Kidney (tissue), 14 donors: ENCODE measurements around the gene KCNMB4. TPM values are rescaled to one million over a fixed set of nuclear protein-coding genes. Genes with fewer than 3 reads are reported as not detected.

Experiments used
- DNase-seq, 5 donors: peaks; one replicate each; pipeline ENCODE4 v3.0.0-alpha.2; 2013 to 2020
- FAIRE-seq: peaks from 2 replicates; lab custom pipeline; 2012; peaks lifted over from hg19 to GRCh38; lab: Jason Lieb, UNC
- H3K27ac ChIP-seq, 2 donors: one replicate each; pipeline ENCODE4 v1.7.0; 2013; ENCODE audit warnings: low read depth in 2 of 2, low read length in 2 of 2, inconsistent platforms in 1 of 2
- H3K27me3 ChIP-seq: one replicate; pipeline ENCODE4 v1.7.1; 2013; ENCODE audit warnings: low read length, inconsistent platforms; ENCODE audit not compliant: control insufficient read depth, insufficient read depth
- H3K36me3 ChIP-seq, 3 donors: one replicate each; pipeline versions ENCODE4 v1.7.0 to v1.7.1; 2013; ENCODE audit warnings: low read length in 3 of 3, control low read depth in 1 of 3, inconsistent platforms in 1 of 3; ENCODE audit not compliant: insufficient read depth in 3 of 3, control insufficient read depth in 2 of 3
- H3K4me1 ChIP-seq, 3 donors: one replicate each; pipeline versions ENCODE4 v1.7.0 to v1.7.1; 2013; ENCODE audit warnings: low read length in 3 of 3, inconsistent platforms in 1 of 3, low read depth in 1 of 3; ENCODE audit not compliant: control insufficient read depth in 2 of 3, insufficient read depth in 2 of 3
- H3K4me3 ChIP-seq, 3 donors: one replicate each; pipeline versions ENCODE4 v1.7.0 to v1.8.1; 2013; ENCODE audit warnings: low read length in 3 of 3, control low read depth in 1 of 3, inconsistent platforms in 1 of 3
- H3K9ac ChIP-seq, 3 donors: one replicate each; pipeline versions ENCODE4 v1.7.0 to v1.7.1; 2013; ENCODE audit warnings: low read length in 3 of 3, control low read depth in 1 of 3, inconsistent platforms in 1 of 3
- H3K9me3 ChIP-seq, 3 donors: one replicate each; pipeline versions ENCODE4 v1.7.0 to v1.7.1; 2013; ENCODE audit warnings: low read length in 3 of 3, control low read depth in 1 of 3, inconsistent platforms in 1 of 3; ENCODE audit not compliant: control insufficient read depth in 2 of 3, insufficient read depth in 1 of 3
- intact Hi-C: fragments of 100-400 bp; cut with DNase I; formaldehyde crosslinking; loops from one replicate; pipeline ENCODE4 v1.11.1; 2022
- polyA plus RNA-seq: library from polyadenylated mRNA; stranded (reverse); fragments of 350-450 nt; fragmentation: Illumina TruSeq; extraction: RNeasy Lipid Tissue Mini Kit (QIAGEN cat#74804); gene quantifications from one replicate; pipeline ENCODE4 v1.2.3, GENCODE V29; 2014; ENCODE audit warnings: low read depth, low replicate concordance; ENCODE audit not compliant: insufficient read depth
- total RNA-seq: library from RNA; stranded (reverse); fragmentation: NEBNext Ultra II Directional; extraction: Animal tissue kit (Norgen Biotek cat#: 25700); gene quantifications from one replicate; pipeline ENCODE4 v1.2.1, GENCODE V29; 2021
- TF ChIP-seq, protein P1 (sequence below): IDR thresholded peaks from 3 replicates; pipeline ENCODE4 v1.5.1; 2012; ENCODE audit warnings: mild to moderate bottlenecking, moderate library complexity, borderline replicate concordance; ENCODE audit not compliant: insufficient read depth; ENCODE audit errors: extremely low read depth
- donor health status: control.
- donor health status: control.
- donor health status: control.
- donor health status: control.
- donor health status: control.
- donor health status: DM: yes; HTN: yes; CAD: no.
- donor health status: Normal renal cell carcinoma (clear cell type).

Gene KCNMB4
- total and polyA plus RNA-seq, 2 donors from 2014 or later: 3.9 to 5.6 TPM

DNA sequence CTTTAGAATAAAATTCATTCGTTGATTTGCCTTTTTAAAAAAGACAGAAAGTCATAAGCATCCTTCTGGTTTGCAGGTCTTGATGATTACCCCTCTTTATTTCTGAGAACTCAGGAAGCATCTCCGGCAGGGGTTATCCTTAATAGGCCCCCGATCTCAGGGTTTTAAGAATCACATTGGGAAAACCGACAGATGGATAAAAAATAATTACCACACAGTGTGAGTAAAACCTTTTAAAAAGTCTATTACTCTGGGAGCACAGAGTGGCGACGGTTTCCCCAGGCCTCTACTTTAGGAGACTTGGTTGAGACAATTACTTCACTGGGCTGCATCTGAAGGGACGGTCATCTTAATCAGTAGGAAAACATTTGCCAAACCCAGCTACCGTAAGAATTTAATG, 56.5 kb downstream of the KCNMB4 start:
- DNase-seq (no peak), FAIRE-seq (no peak)
- Histone ChIP-seq H3K36me3 (no peaks in the 10 kb centered on the region), H3K4me3 (no peak overlapping the region), H3K9ac (no peak overlapping the region), H3K4me1 (no peaks in the 10 kb centered on the region), H3K9me3 (no peaks in the 10 kb centered on the region), H3K27me3 (no peaks in the 10 kb centered on the region), H3K27ac (no peak overlapping the region)
- intact Hi-C loops: no loop called here
- TF ChIP-seq, protein P1, sequence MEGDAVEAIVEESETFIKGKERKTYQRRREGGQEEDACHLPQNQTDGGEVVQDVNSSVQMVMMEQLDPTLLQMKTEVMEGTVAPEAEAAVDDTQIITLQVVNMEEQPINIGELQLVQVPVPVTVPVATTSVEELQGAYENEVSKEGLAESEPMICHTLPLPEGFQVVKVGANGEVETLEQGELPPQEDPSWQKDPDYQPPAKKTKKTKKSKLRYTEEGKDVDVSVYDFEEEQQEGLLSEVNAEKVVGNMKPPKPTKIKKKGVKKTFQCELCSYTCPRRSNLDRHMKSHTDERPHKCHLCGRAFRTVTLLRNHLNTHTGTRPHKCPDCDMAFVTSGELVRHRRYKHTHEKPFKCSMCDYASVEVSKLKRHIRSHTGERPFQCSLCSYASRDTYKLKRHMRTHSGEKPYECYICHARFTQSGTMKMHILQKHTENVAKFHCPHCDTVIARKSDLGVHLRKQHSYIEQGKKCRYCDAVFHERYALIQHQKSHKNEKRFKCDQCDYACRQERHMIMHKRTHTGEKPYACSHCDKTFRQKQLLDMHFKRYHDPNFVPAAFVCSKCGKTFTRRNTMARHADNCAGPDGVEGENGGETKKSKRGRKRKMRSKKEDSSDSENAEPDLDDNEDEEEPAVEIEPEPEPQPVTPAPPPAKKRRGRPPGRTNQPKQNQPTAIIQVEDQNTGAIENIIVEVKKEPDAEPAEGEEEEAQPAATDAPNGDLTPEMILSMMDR: no peak

DNA sequence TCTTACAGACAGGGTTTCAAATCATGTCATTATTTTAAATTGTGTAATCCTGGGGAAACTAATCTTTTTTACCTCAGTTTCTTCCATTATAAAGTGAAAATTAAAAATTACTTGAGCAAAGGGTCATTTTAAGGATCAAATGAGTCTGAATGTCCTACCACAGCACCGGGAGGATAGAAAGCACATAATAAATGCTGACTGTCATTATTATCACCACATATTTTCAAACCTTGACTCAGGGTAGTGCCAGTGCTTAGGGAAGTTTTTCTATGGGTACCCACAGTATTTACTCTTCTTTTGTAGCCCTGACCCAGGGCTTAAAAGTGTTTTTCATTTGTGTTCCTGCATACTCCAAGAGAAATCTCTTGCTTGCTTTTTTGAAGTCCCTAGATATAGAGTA, 60.5 kb downstream of the KCNMB4 start:
- no peaks in the 10 kb centered on the region for H3K27me3 ChIP-seq
- intact Hi-C loops: no loop called here
- FAIRE-seq (no peak), DNase-seq (no peak)
- H3K9ac ChIP-seq: no peak overlapping the region
- no peak overlapping the region for H3K27ac ChIP-seq
- H3K4me3 ChIP-seq: no peak overlapping the region
- no peaks in the 10 kb centered on the region for H3K4me1 ChIP-seq
- no peaks in the 10 kb centered on the region for H3K9me3 ChIP-seq
- TF ChIP-seq, protein P1: no peak
- no peaks in the 10 kb centered on the region for H3K36me3 ChIP-seq

DNA sequence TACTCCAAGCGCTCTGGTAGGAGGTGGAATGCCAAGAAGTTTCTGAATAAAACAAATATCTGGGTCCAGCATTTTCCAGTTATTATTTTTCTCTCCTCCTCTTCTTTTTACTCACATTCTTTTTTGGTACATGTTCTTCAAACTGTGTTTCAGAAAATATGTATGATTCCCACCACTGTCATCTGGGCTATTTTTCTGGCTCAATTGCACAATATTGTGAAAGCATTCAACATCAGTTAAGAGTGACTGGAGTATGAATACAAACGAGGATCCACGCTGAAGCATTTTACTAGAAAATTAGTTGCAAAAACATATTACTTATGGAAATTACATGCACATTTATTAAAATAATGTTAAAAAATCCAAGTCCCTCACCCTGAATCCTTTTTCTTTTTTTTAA, 61.5 kb downstream of the KCNMB4 start:
- Histone ChIP-seq H3K9ac (no peak overlapping the region), H3K9me3 (no peaks in the 10 kb centered on the region), H3K4me1 (no peaks in the 10 kb centered on the region), H3K4me3 (no peak overlapping the region), H3K27ac (no peak overlapping the region), H3K27me3 (no peaks in the 10 kb centered on the region), H3K36me3 (no peaks in the 10 kb centered on the region)
- DNase-seq: no peak
- TF ChIP-seq, protein P1: no peak
- intact Hi-C loops: no loop called here
- no peak for FAIRE-seq

DNA sequence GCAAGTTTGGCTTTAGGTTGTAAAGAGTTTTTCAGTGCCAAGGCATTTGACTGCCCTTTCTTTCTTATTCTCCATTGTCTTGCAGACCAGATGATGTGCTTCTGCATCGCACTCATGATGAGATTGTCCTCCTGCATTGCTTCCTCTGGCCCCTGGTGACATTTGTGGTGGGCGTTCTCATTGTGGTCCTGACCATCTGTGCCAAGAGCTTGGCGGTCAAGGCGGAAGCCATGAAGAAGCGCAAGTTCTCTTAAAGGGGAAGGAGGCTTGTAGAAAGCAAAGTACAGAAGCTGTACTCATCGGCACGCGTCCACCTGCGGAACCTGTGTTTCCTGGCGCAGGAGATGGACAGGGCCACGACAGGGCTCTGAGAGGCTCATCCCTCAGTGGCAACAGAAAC, 64.3 kb downstream of the KCNMB4 start:
- no peaks in the 10 kb centered on the region for H3K4me1 ChIP-seq
- H3K9ac ChIP-seq: no peak overlapping the region
- no peaks in the 10 kb centered on the region for H3K36me3 ChIP-seq
- no peak for DNase-seq
- no peak overlapping the region for H3K27ac ChIP-seq
- no peak for FAIRE-seq
- H3K27me3 ChIP-seq: no peaks in the 10 kb centered on the region
- intact Hi-C loops: no loop called here
- TF ChIP-seq, protein P1: no peak
- no peaks in the 10 kb centered on the region for H3K9me3 ChIP-seq
- no peak overlapping the region for H3K4me3 ChIP-seq
